Endothelial cell of umbilical vein (primary cell): ENCODE measurements around the gene THEMIS. TPM values are rescaled to one million over a fixed set of nuclear protein-coding genes. Genes with fewer than 3 reads are reported as not detected.

Source experiments
- BruUV-seq: library from RNA; stranded (reverse); fragments of 400-500 nt; replicated peaks from 2 replicates; lab custom pipeline; 2021; lab: Mats Ljungman, UMichigan
- CTCF ChIA-PET: fragments of 300-600, 350-600 bp; sonication (Branson Sonifier 250); formaldehyde crosslinking; loops from one replicate; lab custom pipeline; 2021; ENCODE audit warnings: antibody characterized with exemption, inconsistent platforms; lab: Charles Lee
- POLR2A ChIA-PET: fragments of 300-600, 350-600 bp; sonication (Branson Sonifier 250); formaldehyde crosslinking; loops from one replicate; lab custom pipeline; 2021; ENCODE audit warnings: antibody characterized with exemption, inconsistent platforms; lab: Charles Lee
- DNase-seq: peaks from one replicate; pipeline ENCODE4 v3.0.0-alpha.2; 2011; ENCODE audit warnings: low read depth, low spot score
- FAIRE-seq: peaks from 2 replicates; lab custom pipeline; 2011; peaks lifted over from hg19 to GRCh38; lab: Jason Lieb, UNC
- H2AFZ ChIP-seq: 2 replicates; pipeline ENCODE4 v1.6.0; 2012; ENCODE audit warnings: low read depth, low read length, control low read depth, inconsistent platforms
- H3K27ac ChIP-seq: 2 replicates; pipeline ENCODE4 v1.5.1; 2011; ENCODE audit warnings: low read depth, mild to moderate bottlenecking, control low read depth, low read length, moderate library complexity; ENCODE audit not compliant: insufficient read depth
- H3K27me3 ChIP-seq, 2 experiments: 2 replicates each; pipeline versions ENCODE4 v1.6.0 to v1.6.1; 2011; ENCODE audit warnings: low read length in 2 of 2, mixed read lengths in 1 of 2; ENCODE audit not compliant: control insufficient read depth in 2 of 2, insufficient read depth in 2 of 2
- H3K36me3 ChIP-seq, 2 experiments: 2 replicates in 1 of 2; 3 replicates in 1 of 2; pipeline ENCODE4 v1.5.1; 2011; ENCODE audit warnings: low read length in 2 of 2, mild to moderate bottlenecking in 1 of 2, moderate library complexity in 1 of 2; ENCODE audit not compliant: control insufficient read depth in 2 of 2, insufficient read depth in 2 of 2; ENCODE audit errors: extremely low read depth in 1 of 2
- H3K4me1 ChIP-seq: 3 replicates; pipeline ENCODE4 v1.5.1; 2011; ENCODE audit warnings: mild to moderate bottlenecking, low read length; ENCODE audit not compliant: control insufficient read depth, insufficient read depth; ENCODE audit errors: extremely low read depth
- H3K4me2 ChIP-seq: 2 replicates; pipeline ENCODE4 v1.6.1; 2011; ENCODE audit warnings: low read length, control low read depth, mixed read lengths; ENCODE audit not compliant: insufficient read depth
- H3K4me3 ChIP-seq, 3 experiments: fragments of 200-600 bp in 1 of 3; sonication (generic), shearing (Covaris generic) in 1 of 3; replicated peaks in 1 of 3; 2 replicates each; pipeline ENCODE4 v1.5.1; 2011 to 2016; ENCODE audit warnings: control low read depth in 3 of 3, low read length in 3 of 3, mild to moderate bottlenecking in 2 of 3, inconsistent platforms in 1 of 3, low read depth in 1 of 3, moderate library complexity in 1 of 3; ENCODE audit not compliant: insufficient read depth in 1 of 3
- H3K79me2 ChIP-seq: 2 replicates; pipeline ENCODE4 v1.6.0; 2012; ENCODE audit warnings: low read length, inconsistent platforms; ENCODE audit not compliant: control insufficient read depth, insufficient read depth
- H3K9ac ChIP-seq: replicated peaks from 2 replicates; pipeline ENCODE3; 2011; ENCODE audit warnings: low read length, control low read depth; ENCODE audit not compliant: insufficient read depth; ENCODE audit errors: extremely low read depth
- H3K9me1 ChIP-seq: replicated peaks from 3 replicates; pipeline ENCODE4 v1.6.0; 2011; ENCODE audit warnings: mild to moderate bottlenecking, low read length; ENCODE audit not compliant: control insufficient read depth, insufficient read depth; ENCODE audit errors: extremely low read depth
- H3K9me3 ChIP-seq: replicated peaks from 2 replicates; pipeline ENCODE4 v1.5.1; 2012; ENCODE audit warnings: low read length, inconsistent platforms; ENCODE audit not compliant: control insufficient read depth, insufficient read depth
- H4K20me1 ChIP-seq: replicated peaks from 2 replicates; pipeline ENCODE3; 2011; ENCODE audit warnings: mild to moderate bottlenecking, low read length; ENCODE audit not compliant: control insufficient read depth, insufficient read depth; ENCODE audit errors: extremely low read depth
- CTCF ChIP-seq, 2 donors: IDR thresholded peaks; 1 replicate in 1 of 2; 2 replicates in 1 of 2; pipeline ENCODE4 v1.5.1; 2011; ENCODE audit warnings: low read length in 2 of 2, mild to moderate bottlenecking in 2 of 2, moderate library complexity in 2 of 2, control low read depth in 1 of 2, inconsistent platforms in 1 of 2, low read depth in 1 of 2; ENCODE audit not compliant: insufficient read depth in 1 of 2; ENCODE audit errors: extremely low read depth in 1 of 2
- EZH2 ChIP-seq: IDR thresholded peaks from 2 replicates; pipeline ENCODE4 v1.6.1; 2012; ENCODE audit warnings: borderline replicate concordance, low read depth, mild to moderate bottlenecking, moderate library complexity, low read length, inconsistent platforms; ENCODE audit not compliant: severe bottlenecking
- FOS ChIP-seq: IDR thresholded peaks from 2 replicates; pipeline ENCODE4 v1.6.1; 2011; ENCODE audit warnings: mild to moderate bottlenecking, low read length, moderate library complexity, borderline replicate concordance; ENCODE audit not compliant: insufficient read depth
- GATA2 ChIP-seq: IDR thresholded peaks from 2 replicates; pipeline ENCODE4 v1.7.0; 2011; ENCODE audit warnings: low read depth, mild to moderate bottlenecking, moderate library complexity, mixed read lengths, low read length; ENCODE audit not compliant: insufficient read length, insufficient read depth
- JUN ChIP-seq: IDR thresholded peaks from 2 replicates; pipeline ENCODE4 v1.6.1; 2011; ENCODE audit warnings: borderline replicate concordance, low read depth; ENCODE audit not compliant: insufficient read length, insufficient read depth
- MAX ChIP-seq: IDR thresholded peaks from 2 replicates; pipeline ENCODE4 v1.6.1; 2011; ENCODE audit not compliant: insufficient read depth, insufficient read length
- MYC ChIP-seq: IDR thresholded peaks from one replicate; pipeline ENCODE4 v1.6.1; 2011; ENCODE audit warnings: mild to moderate bottlenecking, low read depth, low read length
- POLR2A ChIP-seq: IDR thresholded peaks from 2 replicates; pipeline ENCODE4 v1.6.1; 2012; ENCODE audit warnings: low read depth, mild to moderate bottlenecking, control low read depth, low read length
- POLR2AphosphoS5 ChIP-seq: IDR thresholded peaks from 2 replicates; pipeline ENCODE4 v1.6.1; 2012; ENCODE audit warnings: low read depth, mild to moderate bottlenecking, control low read depth, low read length, moderate library complexity; ENCODE audit not compliant: insufficient read depth
- dilution Hi-C: fragments of 300-500 bp; cut with MboI; formaldehyde crosslinking; loops from one replicate; pipeline ENCODE4 v1.15.0; 2019; ENCODE audit warnings: low sequenced_read_pairs; ENCODE audit not compliant: extremely low pct_ligation_motif_present
- intact Hi-C: fragments of 100-400 bp; cut with micrococcal nuclease; formaldehyde crosslinking; loops from one replicate; pipeline ENCODE4 v1.10.0; 2022
- polyA plus RNA-seq, 4 experiments: library from polyadenylated mRNA; depleted of rRNA in 3 of 4; stranded (reverse) in 3 of 4; unstranded in 1 of 4; fragments of >200 nt; gene quantifications; 2 replicates each; pipeline versions ENCODE4 v1.2.1 to v1.2.3, GENCODE V29; 2011 to 2012; ENCODE audit warnings: missing spikeins in 1 of 4
- total RNA-seq: library from RNA; stranded (reverse); gene quantifications from 2 replicates; pipeline ENCODE4 v1.2.3, GENCODE V29; 2021

The THEMIS gene
- total and polyA plus RNA-seq, 2 donors (not counting 3 experiments of a cell fraction or from before 2014, with no cell fraction given): not detected

GRCh38 chr6:127748290-127748689 lies 152.6 kb downstream of the THEMIS start:
- BruUV-seq: no TSS peak
- POLR2A ChIA-PET: no interaction called here
- FAIRE-seq (no peak), DNase-seq (no peak)
- H3K4me1 ChIP-seq: no peaks in the 10 kb centered on the region
- no peaks in the 10 kb centered on the region for H3K36me3 ChIP-seq
- CTCF ChIA-PET: interaction anchor here (3.5 kb wide), 1 partner anchor 11 kb away, joined by 14 read pairs; no protein-coding TSS in a partner anchor
- intact Hi-C loops (no loop called here), dilution Hi-C loops (no loop called here)
- no peaks in the 10 kb centered on the region for H3K9me3 ChIP-seq
- TF ChIP-seq JUN (no peak), FOS (no peak), EZH2 (no peak), CTCF (IDR thresholded peaks at IDR 0.05; ENCODE audit: extremely low read depth in 1 of 2, insufficient read depth in 1 of 2, low read depth in 1 of 2, low read length in 2 of 2) (no peak), POLR2A (no peak), GATA2 (no peak), MYC (no peak), MAX (no peak), POLR2AphosphoS5 (no peak)
- H3K4me2 ChIP-seq: no peak overlapping the region
- H2AFZ ChIP-seq: no peak overlapping the region
- no peak overlapping the region for H3K27ac ChIP-seq
- H3K79me2 ChIP-seq: no peaks in the 10 kb centered on the region
- H3K9me1 ChIP-seq: no peaks in the 10 kb centered on the region
- H4K20me1 ChIP-seq: no peaks in the 10 kb centered on the region
- no peak overlapping the region for H3K4me3 ChIP-seq
- H3K9ac ChIP-seq: no peak overlapping the region
- H3K27me3 ChIP-seq: peaks cover 0 to 2% of the 10 kb centered on the region in 2 experiments
